GM12872 (cell line): ENCODE results near the gene TRIM68.
A peak's percentile ranks its signal among the peaks of the same experiment; 100 is the strongest.

Experiments used
- TF ChIP-seq, protein P1 (sequence below): IDR thresholded peaks from 3 replicates; pipeline ENCODE4 v1.5.1; 2011; ENCODE audit warnings: low read depth, mild to moderate bottlenecking, low read length, moderate library complexity; ENCODE audit not compliant: insufficient read depth

Gene TRIM68

GRCh38 chr11:4643076-4643475 lies 35.0 kb upstream of the TRIM68 start:
- TF ChIP-seq, protein P1, sequence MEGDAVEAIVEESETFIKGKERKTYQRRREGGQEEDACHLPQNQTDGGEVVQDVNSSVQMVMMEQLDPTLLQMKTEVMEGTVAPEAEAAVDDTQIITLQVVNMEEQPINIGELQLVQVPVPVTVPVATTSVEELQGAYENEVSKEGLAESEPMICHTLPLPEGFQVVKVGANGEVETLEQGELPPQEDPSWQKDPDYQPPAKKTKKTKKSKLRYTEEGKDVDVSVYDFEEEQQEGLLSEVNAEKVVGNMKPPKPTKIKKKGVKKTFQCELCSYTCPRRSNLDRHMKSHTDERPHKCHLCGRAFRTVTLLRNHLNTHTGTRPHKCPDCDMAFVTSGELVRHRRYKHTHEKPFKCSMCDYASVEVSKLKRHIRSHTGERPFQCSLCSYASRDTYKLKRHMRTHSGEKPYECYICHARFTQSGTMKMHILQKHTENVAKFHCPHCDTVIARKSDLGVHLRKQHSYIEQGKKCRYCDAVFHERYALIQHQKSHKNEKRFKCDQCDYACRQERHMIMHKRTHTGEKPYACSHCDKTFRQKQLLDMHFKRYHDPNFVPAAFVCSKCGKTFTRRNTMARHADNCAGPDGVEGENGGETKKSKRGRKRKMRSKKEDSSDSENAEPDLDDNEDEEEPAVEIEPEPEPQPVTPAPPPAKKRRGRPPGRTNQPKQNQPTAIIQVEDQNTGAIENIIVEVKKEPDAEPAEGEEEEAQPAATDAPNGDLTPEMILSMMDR, result no peak

DNA sequence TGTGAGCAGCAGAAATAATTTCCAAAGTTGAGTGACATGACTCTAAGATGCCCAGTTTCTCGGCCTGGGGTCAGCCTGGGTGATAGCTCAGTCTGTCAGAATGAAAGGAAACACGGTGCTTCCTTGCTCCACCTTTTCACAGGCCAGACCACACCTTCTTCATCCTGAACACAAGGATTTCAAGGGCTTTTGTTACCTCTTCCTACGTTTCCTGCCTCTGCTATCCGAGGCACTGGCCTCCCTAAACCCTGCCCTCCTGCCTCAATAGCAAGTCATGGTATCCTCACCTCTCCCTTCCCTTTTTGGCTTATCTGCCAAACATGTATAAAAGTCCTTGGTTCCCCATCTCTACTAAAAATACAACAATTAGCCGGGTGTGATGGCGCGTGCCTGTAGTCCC lies 34.0 kb upstream of the TRIM68 start:
- TF ChIP-seq, protein P1, result no peak

DNA sequence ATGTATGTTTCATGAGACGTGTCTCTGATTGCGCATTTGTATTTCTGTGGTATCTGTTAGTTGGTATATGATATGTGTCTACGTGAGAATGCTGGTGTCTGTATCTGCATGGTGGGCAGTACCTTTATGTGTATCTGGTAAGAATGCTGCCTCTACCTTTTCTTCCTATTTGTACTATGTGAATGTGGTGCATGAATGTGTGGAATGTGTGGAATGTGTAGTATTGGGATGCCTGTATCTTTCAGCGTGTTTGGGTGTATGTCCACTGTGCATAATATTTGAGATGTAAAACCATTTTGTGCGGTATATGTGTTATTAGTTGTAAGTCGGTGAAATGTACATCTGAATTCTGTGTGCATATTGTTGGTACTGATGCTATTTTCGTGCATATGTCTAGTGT lies 33.5 kb upstream of the TRIM68 start:
- TF ChIP-seq, protein P1, result no peak

DNA sequence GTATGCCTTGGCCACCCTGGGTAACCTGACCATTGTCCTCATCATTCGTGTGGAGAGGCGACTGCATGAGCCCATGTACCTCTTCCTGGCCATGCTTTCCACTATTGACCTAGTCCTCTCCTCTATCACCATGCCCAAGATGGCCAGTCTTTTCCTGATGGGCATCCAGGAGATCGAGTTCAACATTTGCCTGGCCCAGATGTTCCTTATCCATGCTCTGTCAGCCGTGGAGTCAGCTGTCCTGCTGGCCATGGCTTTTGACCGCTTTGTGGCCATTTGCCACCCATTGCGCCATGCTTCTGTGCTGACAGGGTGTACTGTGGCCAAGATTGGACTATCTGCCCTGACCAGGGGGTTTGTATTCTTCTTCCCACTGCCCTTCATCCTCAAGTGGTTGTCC lies 31.9 kb upstream of the TRIM68 start:
- TF ChIP-seq, protein P1, result no peak

GRCh38 chr11:4637662-4638047 lies 29.6 kb upstream of the TRIM68 start:
- TF ChIP-seq, protein P1, result no peak

DNA sequence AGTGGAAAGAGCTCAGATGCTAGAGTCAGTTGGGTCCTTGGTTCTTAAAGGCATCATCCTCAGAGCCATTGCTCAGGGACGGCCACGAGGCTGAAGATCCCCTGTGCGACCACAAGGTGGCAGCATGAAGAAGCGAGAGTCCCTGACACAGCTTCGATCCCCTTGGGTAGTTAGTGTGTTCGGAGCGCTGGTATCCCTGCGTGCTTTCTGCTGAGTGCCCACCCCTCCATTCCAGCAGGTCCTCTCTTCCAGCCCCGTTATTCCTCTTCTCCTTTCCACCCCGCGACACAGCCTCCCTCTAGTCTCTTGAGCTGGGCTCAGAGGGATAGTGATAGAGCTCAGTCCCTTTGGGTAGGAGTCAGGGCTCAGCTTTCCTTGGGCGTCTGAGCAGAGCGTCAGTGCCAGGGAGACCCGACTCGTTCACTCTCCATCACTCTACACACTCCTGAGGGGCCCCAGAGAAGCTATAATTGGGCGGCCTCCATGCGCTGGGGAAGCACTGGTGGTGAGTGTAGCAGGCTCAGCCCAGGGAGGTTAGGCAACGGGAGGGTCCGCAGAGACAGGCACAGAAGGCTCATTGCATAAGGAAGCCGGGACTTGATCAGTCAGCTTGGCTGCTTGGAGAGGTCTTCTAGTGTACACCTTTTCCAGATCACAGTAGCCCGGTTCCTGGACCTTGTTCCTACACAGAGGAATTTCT lies 29.1 kb upstream of the TRIM68 start, which contains the start of gene OR51D1:
OR51D1 (plus strand) TSS at position 516 of the 700 bp plus-strand sequence. CDS start 2,314 bp downstream, outside the sequence.
- TF ChIP-seq, protein P1, result peak; percentile 98

DNA sequence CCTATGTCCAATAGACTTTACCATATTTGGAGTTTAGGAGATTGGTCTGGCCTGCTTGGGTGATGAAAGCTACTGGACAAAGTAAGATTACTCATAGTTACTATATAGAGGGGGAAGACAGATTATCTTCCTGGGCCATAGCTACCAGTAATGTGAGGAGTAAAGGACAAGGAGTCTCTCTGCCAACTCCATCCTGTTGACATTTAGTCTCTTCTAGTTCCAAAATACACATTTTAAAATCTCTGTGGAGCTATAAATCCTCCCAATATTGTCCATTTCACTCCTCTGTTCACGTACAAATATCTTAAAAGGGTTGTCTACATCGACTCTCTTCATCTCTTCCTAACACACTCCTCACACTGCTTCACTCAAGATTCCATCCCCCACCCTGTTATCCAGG lies 28.1 kb upstream of the TRIM68 start:
- TF ChIP-seq, protein P1, result no peak
